K562 (cell line): ENCODE data around the gene DRAXIN. TPM values are rescaled to one million over a fixed set of nuclear protein-coding genes. Genes with fewer than 3 reads are reported as not detected.

Source experiments
- DIDO1 ChIP-seq: fragments of 450-650 bp; IDR thresholded peaks from 2 replicates; pipeline ENCODE4 v1.6.1; 2016; ENCODE audit warnings: low read depth, missing biosample characterization, missing genetic modification characterization
- E2F1 ChIP-seq: sonication (generic); formaldehyde crosslinking; IDR thresholded peaks from 2 replicates; pipeline ENCODE4 v1.8.1; 2023; ENCODE audit warnings: mild to moderate bottlenecking, missing genetic modification reagents, moderate library complexity
- SMAD3 ChIP-seq: fragments of 450-650 bp; formaldehyde crosslinking; conservative IDR thresholded peaks from 2 replicates; pipeline ENCODE4 v1.4.0; 2020; ENCODE audit warnings: mild to moderate bottlenecking
- SMAD4 ChIP-seq: fragments of 250-450 bp; sonication (Bioruptor Pico); conservative IDR thresholded peaks from 2 replicates; pipeline ENCODE4 v1.8.0; 2021; ENCODE audit warnings: inconsistent platforms, mild to moderate bottlenecking, moderate library complexity
- XRCC4 ChIP-seq: IDR thresholded peaks from one replicate; pipeline ENCODE4 v1.6.1; 2011; ENCODE audit not compliant: insufficient read depth, insufficient read length; ENCODE audit errors: extremely low read depth
- ZBTB40 ChIP-seq, 2 experiments: fragments of 450-650 bp in 1 of 2; sonication (generic) in 1 of 2; formaldehyde crosslinking in 1 of 2; IDR thresholded peaks; 2 replicates each; pipeline versions ENCODE4 v1.7.1 to v1.9.0; 2016 to 2022; ENCODE audit warnings: inconsistent platforms in 1 of 2, mild to moderate bottlenecking in 1 of 2, missing genetic modification reagents in 1 of 2
- ZNF23 ChIP-seq: fragments of 250-450 bp; sonication (Bioruptor Pico); IDR thresholded peaks from 2 replicates; pipeline ENCODE4 v1.4.0; 2020; ENCODE audit warnings: mild to moderate bottlenecking
- ZNF707 ChIP-seq: fragments of 250-450 bp; sonication (Bioruptor Pico); conservative IDR thresholded peaks from 2 replicates; pipeline ENCODE4 v1.8.0; 2022; ENCODE audit warnings: inconsistent platforms, mild to moderate bottlenecking, moderate library complexity
- polyA plus RNA-seq, 8 experiments: library from polyadenylated mRNA; depleted of rRNA in 4 of 8; stranded (reverse) in 5 of 8; unstranded in 3 of 8; fragments of >200 nt; fragmentation: Nextera tagmentation in 2 of 8; fragmentation: Illumina TruSeq in 1 of 8; extraction: Ambion mirVana in 2 of 8; extraction: Trizol in 1 of 8; gene quantifications; 2 replicates each; pipeline versions ENCODE4 v1.2.1 to v1.2.3, GENCODE V29; 2011 to 2014; ENCODE audit warnings: inconsistent platforms in 1 of 8, missing spikeins in 1 of 8
- total RNA-seq, 7 experiments: library from RNA; depleted of rRNA in 6 of 7; stranded (reverse); fragments of >200 nt in 6 of 7; fragmentation: Illumina TruSeq in 2 of 7; extraction: Trizol in 2 of 7; gene quantifications; 2 replicates each; pipeline versions ENCODE4 v1.2.1 to v1.2.3, GENCODE V29; 2011 to 2021; ENCODE audit warnings: low replicate concordance in 1 of 7
- TF ChIP-seq, protein P1 (sequence below): fragments of 250-450 bp; sonication (Bioruptor Pico); IDR thresholded peaks from 2 replicates; pipeline ENCODE4 v1.4.0; 2020

The DRAXIN gene
- total and polyA plus RNA-seq, 9 of the 15 experiments (the other 6 are each of a cell fraction or from before 2014, with no cell fraction given) = 0.01 to 0.04 (median 0.01) TPM; not detected in 6

GRCh38 chr1:11729498-11730428 lies 38.3 kb downstream of the DRAXIN start (continued):
- TF ChIP-seq ZNF23 (CRISPR knock-in tag) (no peak), SMAD4 (CRISPR knock-in tag) (no peak; the same call in 1 of the 2 replicates), E2F1 (CRISPR knock-in tag) (no peak), ZBTB40 (IDR thresholded peaks at IDR 0.05) (no peak), ZBTB40 (CRISPR knock-in tag; IDR thresholded peaks at IDR 0.05) (0 out of 2 replicates have a peak, but pooled peaks have one; percentile 27), DIDO1 (tag) (no peak), SMAD3 (CRISPR knock-in tag) (no peak), ZNF707 (CRISPR knock-in tag) (no peak), XRCC4 (no peak)
- TF ChIP-seq, protein P1, sequence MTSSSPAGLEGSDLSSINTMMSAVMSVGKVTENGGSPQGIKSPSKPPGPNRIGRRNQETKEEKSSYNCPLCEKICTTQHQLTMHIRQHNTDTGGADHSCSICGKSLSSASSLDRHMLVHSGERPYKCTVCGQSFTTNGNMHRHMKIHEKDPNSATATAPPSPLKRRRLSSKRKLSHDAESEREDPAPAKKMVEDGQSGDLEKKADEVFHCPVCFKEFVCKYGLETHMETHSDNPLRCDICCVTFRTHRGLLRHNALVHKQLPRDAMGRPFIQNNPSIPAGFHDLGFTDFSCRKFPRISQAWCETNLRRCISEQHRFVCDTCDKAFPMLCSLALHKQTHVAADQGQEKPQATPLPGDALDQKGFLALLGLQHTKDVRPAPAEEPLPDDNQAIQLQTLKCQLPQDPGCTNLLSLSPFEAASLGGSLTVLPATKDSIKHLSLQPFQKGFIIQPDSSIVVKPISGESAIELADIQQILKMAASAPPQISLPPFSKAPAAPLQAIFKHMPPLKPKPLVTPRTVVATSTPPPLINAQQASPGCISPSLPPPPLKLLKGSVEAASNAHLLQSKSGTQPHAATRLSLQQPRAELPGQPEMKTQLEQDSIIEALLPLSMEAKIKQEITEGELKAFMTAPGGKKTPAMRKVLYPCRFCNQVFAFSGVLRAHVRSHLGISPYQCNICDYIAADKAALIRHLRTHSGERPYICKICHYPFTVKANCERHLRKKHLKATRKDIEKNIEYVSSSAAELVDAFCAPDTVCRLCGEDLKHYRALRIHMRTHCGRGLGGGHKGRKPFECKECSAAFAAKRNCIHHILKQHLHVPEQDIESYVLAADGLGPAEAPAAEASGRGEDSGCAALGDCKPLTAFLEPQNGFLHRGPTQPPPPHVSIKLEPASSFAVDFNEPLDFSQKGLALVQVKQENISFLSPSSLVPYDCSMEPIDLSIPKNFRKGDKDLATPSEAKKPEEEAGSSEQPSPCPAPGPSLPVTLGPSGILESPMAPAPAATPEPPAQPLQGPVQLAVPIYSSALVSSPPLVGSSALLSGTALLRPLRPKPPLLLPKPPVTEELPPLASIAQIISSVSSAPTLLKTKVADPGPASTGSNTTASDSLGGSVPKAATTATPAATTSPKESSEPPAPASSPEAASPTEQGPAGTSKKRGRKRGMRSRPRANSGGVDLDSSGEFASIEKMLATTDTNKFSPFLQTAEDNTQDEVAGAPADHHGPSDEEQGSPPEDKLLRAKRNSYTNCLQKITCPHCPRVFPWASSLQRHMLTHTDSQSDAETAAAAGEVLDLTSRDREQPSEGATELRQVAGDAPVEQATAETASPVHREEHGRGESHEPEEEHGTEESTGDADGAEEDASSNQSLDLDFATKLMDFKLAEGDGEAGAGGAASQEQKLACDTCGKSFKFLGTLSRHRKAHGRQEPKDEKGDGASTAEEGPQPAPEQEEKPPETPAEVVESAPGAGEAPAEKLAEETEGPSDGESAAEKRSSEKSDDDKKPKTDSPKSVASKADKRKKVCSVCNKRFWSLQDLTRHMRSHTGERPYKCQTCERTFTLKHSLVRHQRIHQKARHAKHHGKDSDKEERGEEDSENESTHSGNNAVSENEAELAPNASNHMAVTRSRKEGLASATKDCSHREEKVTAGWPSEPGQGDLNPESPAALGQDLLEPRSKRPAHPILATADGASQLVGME = 0 out of 2 replicates have a peak, but pooled peaks have one; percentile 39
